ENCODE data around the gene CDCP2.

- TF ChIP-seq POLR2A (IDR thresholded peaks at IDR 0.05) (no peak), CTCF (IDR thresholded peaks at IDR 0.05) (no peak)
Observed at GRCh38 chr1:54188291-54188690, 35.5 kb upstream of the CDCP2 start.
